IMR-90 (cell line): ENCODE data around the gene ABTB1. TPM values are rescaled to one million over a fixed set of nuclear protein-coding genes. Genes with fewer than 3 reads are reported as not detected.

Source experiments
- ATAC-seq: fragments of 200-7000 bp; cut with Tn5 transposase; 2 replicates; pipeline ENCODE4 v1.9.1; 2020; ENCODE audit warnings: low read depth, mild to moderate bottlenecking, moderate library complexity
- BruUV-seq: library from RNA; stranded (reverse); fragments of 400-500 nt; replicated peaks from 2 replicates; lab custom pipeline; 2021; lab: Mats Ljungman, UMichigan
- CTCF ChIA-PET: fragments of 300-600 bp; formaldehyde crosslinking; extraction: SDS; loops from one replicate; lab custom pipeline; 2021; ENCODE audit warnings: antibody characterized with exemption; lab: Yijun Ruan, JAX
- POLR2A ChIA-PET: fragments of 300-600 bp; sonication (Branson Sonifier 250); formaldehyde crosslinking; loops from one replicate; lab custom pipeline; 2022; ENCODE audit warnings: antibody characterized with exemption; ENCODE audit not compliant: unreplicated experiment; lab: Charles Lee
- DNase-seq: peaks from one replicate; pipeline ENCODE4 v3.0.0; 2013
- H2AFZ ChIP-seq: replicated peaks from 2 replicates; pipeline ENCODE3; 2013; ENCODE audit warnings: low read length, mild to moderate bottlenecking; ENCODE audit not compliant: poor library complexity
- H2AK5ac ChIP-seq: 2 replicates; pipeline ENCODE4 v1.6.1; 2013; ENCODE audit warnings: low read depth, low read length, inconsistent platforms
- H2AK9ac ChIP-seq: replicated peaks from 2 replicates; pipeline ENCODE3; 2013; ENCODE audit warnings: mild to moderate bottlenecking, low read depth, low read length, moderate library complexity; ENCODE audit not compliant: poor library complexity
- H2BK120ac ChIP-seq: 2 replicates; pipeline ENCODE4 v1.6.1; 2013; ENCODE audit warnings: low read depth, low read length, inconsistent platforms
- H2BK15ac ChIP-seq: 3 replicates; pipeline ENCODE4 v1.6.1; 2013; ENCODE audit warnings: low read depth, low read length, inconsistent platforms
- H2BK20ac ChIP-seq: 2 replicates; pipeline ENCODE4 v1.6.1; 2013; ENCODE audit warnings: low read depth, mild to moderate bottlenecking, inconsistent platforms, low read length, moderate library complexity
- H2BK5ac ChIP-seq: 2 replicates; pipeline ENCODE4 v1.6.1; 2013; ENCODE audit warnings: mild to moderate bottlenecking, low read depth, low read length, inconsistent platforms; ENCODE audit not compliant: poor library complexity, severe bottlenecking
- H3K14ac ChIP-seq: replicated peaks from 2 replicates; pipeline ENCODE4 v1.6.1; 2013; ENCODE audit warnings: low read depth, low read length, inconsistent platforms
- H3K18ac ChIP-seq: 2 replicates; pipeline ENCODE4 v1.6.1; 2013; ENCODE audit warnings: low read depth, low read length, control low read depth
- H3K23ac ChIP-seq: 2 replicates; pipeline ENCODE4 v1.6.1; 2013; ENCODE audit warnings: low read depth, low read length, inconsistent platforms
- H3K27ac ChIP-seq: 2 replicates; pipeline ENCODE4 v1.5.1; 2013; ENCODE audit warnings: mild to moderate bottlenecking, control low read depth, low read length; ENCODE audit not compliant: insufficient read depth
- H3K27me3 ChIP-seq: 2 replicates; pipeline ENCODE4 v1.6.1; 2013; ENCODE audit warnings: low read length; ENCODE audit not compliant: control insufficient read depth, insufficient read depth
- H3K36me3 ChIP-seq: 2 replicates; pipeline ENCODE4 v1.6.1; 2013; ENCODE audit warnings: low read length, mixed read lengths; ENCODE audit not compliant: control insufficient read depth, insufficient read depth
- H3K4ac ChIP-seq: 2 replicates; pipeline ENCODE4 v1.6.1; 2013; ENCODE audit warnings: low read depth, low read length, inconsistent platforms
- H3K4me1 ChIP-seq: 2 replicates; pipeline ENCODE4 v1.6.1; 2013; ENCODE audit warnings: low read length, mixed read lengths; ENCODE audit not compliant: control insufficient read depth, insufficient read depth
- H3K4me2 ChIP-seq: 2 replicates; pipeline ENCODE4 v1.6.1; 2013; ENCODE audit warnings: low read depth, mild to moderate bottlenecking, control low read depth, low read length, moderate library complexity
- H3K4me3 ChIP-seq: 2 replicates; pipeline ENCODE4 v1.5.1; 2013; ENCODE audit warnings: low read depth, mild to moderate bottlenecking, control low read depth, low read length, moderate library complexity; ENCODE audit not compliant: insufficient read depth
- H3K56ac ChIP-seq: 2 replicates; pipeline ENCODE4 v1.6.1; 2013; ENCODE audit warnings: low read length, inconsistent platforms; ENCODE audit not compliant: insufficient read depth; ENCODE audit errors: extremely low read depth
- H3K79me1 ChIP-seq, 2 experiments: 2 replicates each; pipeline ENCODE4 v1.6.1; 2013; ENCODE audit warnings: low read length in 2 of 2, inconsistent platforms in 1 of 2, low read depth in 1 of 2
- H3K9ac ChIP-seq: 2 replicates; pipeline ENCODE4 v1.6.1; 2013; ENCODE audit warnings: low read depth, low read length, control low read depth
- H3K9me1 ChIP-seq: 2 replicates; pipeline ENCODE4 v1.6.1; 2013; ENCODE audit warnings: low read length, inconsistent platforms; ENCODE audit not compliant: insufficient read depth
- H3K9me3 ChIP-seq: 2 replicates; pipeline ENCODE4 v1.6.1; 2013; ENCODE audit warnings: low read length; ENCODE audit not compliant: control insufficient read depth, insufficient read depth
- H4K20me1 ChIP-seq: 2 replicates; pipeline ENCODE4 v1.6.1; 2013; ENCODE audit warnings: low read length, inconsistent platforms; ENCODE audit not compliant: insufficient read depth
- H4K5ac ChIP-seq: 2 replicates; pipeline ENCODE4 v1.6.1; 2013; ENCODE audit warnings: mild to moderate bottlenecking, low read depth, low read length, control low read depth
- H4K8ac ChIP-seq, 2 experiments: 2 replicates each; pipeline ENCODE4 v1.6.1; 2013; ENCODE audit warnings: low read depth in 2 of 2, low read length in 2 of 2, control low read depth in 1 of 2, inconsistent platforms in 1 of 2
- H4K91ac ChIP-seq: 2 replicates; pipeline ENCODE4 v1.6.1; 2013; ENCODE audit warnings: low read depth, low read length, inconsistent platforms; ENCODE audit not compliant: insufficient read depth
- BHLHE40 ChIP-seq: fragments of 150-350 bp; IDR thresholded peaks from 2 replicates; pipeline ENCODE4 v1.6.1; 2016; ENCODE audit warnings: mild to moderate bottlenecking, low read depth, low read length
- CEBPB ChIP-seq: IDR thresholded peaks from 2 replicates; pipeline ENCODE4 v1.6.1; 2012; ENCODE audit warnings: low read depth, low read length, improper control_type of control experiment
- CHD1 ChIP-seq: IDR thresholded peaks from 2 replicates; pipeline ENCODE4 v1.6.1; 2012; ENCODE audit warnings: low read depth, low read length, improper control_type of control experiment
- FOS ChIP-seq: fragments of 150-350 bp; IDR thresholded peaks from 2 replicates; pipeline ENCODE4 v1.6.1; 2016; ENCODE audit warnings: low read depth, low read length
- MAFK ChIP-seq: IDR thresholded peaks from 2 replicates; pipeline ENCODE4 v1.6.1; 2012; ENCODE audit warnings: low read depth, low read length, improper control_type of control experiment
- MAZ ChIP-seq: IDR thresholded peaks from 2 replicates; pipeline ENCODE4 v1.6.1; 2012; ENCODE audit warnings: low read depth, mild to moderate bottlenecking, low read length, improper control_type of control experiment, moderate library complexity, borderline replicate concordance
- MXI1 ChIP-seq: IDR thresholded peaks from 2 replicates; pipeline ENCODE4 v1.6.1; 2012; ENCODE audit warnings: low read depth, mild to moderate bottlenecking, low read length, moderate library complexity, borderline replicate concordance
- NFE2L2 ChIP-seq: fragments of 150-350 bp; IDR thresholded peaks from 2 replicates; pipeline ENCODE4 v1.6.1; 2016; ENCODE audit warnings: low read depth, mild to moderate bottlenecking, low read length
- POLR2A ChIP-seq: IDR thresholded peaks from 2 replicates; pipeline ENCODE4 v1.6.1; 2012; ENCODE audit warnings: mild to moderate bottlenecking, low read depth, low read length
- RAD21 ChIP-seq: IDR thresholded peaks from 2 replicates; pipeline ENCODE4 v1.6.1; 2012; ENCODE audit warnings: low read length, improper control_type of control experiment
- RFX5 ChIP-seq: IDR thresholded peaks from 2 replicates; pipeline ENCODE4 v1.8.0; 2012; ENCODE audit warnings: low read depth, mild to moderate bottlenecking, low read length, moderate library complexity
- WGBS, 2 experiments: methylation state at CpG; one replicate each; pipeline versions ENCODE4 v1.1.5 to v1.1.7; 2013; ENCODE audit warnings: missing lambda C conversion rate in 2 of 2; ENCODE audit not compliant: insufficient read length in 1 of 2; ENCODE audit errors: extremely low coverage in 2 of 2; 5-methylcytosine and 5-hydroxymethylcytosine counted together
- dilution Hi-C: fragments of 300-500 bp; cut with HindIII; formaldehyde crosslinking; loops from one replicate; pipeline ENCODE4 v1.14.3; 2018; ENCODE audit warnings: low sequenced_read_pairs; ENCODE audit not compliant: unreplicated experiment
- in situ Hi-C: fragments of 300-500 bp; cut with MboI; formaldehyde crosslinking; loops from 3 replicates; pipeline ENCODE4 v1.14.3; 2019; ENCODE audit warnings: low sequenced_read_pairs, inconsistent platforms, mixed read lengths
- intact Hi-C: fragments of 100-400 bp; cut with micrococcal nuclease; formaldehyde crosslinking; loops from 2 replicates; pipeline ENCODE4 v1.10.0; 2022
- polyA plus RNA-seq, 3 experiments: library from polyadenylated mRNA; depleted of rRNA; stranded (reverse); fragments of >200 nt; gene quantifications; 2 replicates each; pipeline ENCODE4 v1.2.3, GENCODE V29; 2012; ENCODE audit warnings: low replicate concordance in 1 of 3
- total RNA-seq: library from RNA; depleted of rRNA; stranded (reverse); fragments of >200 nt; gene quantifications from 2 replicates; pipeline ENCODE4 v1.2.3, GENCODE V29; 2012
- TF ChIP-seq, protein P1 (sequence below): fragments of 150-350 bp; IDR thresholded peaks from 2 replicates; pipeline ENCODE4 v1.6.1; 2016; ENCODE audit warnings: low read depth, mild to moderate bottlenecking, low read length, moderate library complexity, borderline replicate concordance
- TF ChIP-seq, protein P2 (sequence below): fragments of 150-350 bp; IDR thresholded peaks from 2 replicates; pipeline ENCODE4 v1.6.1; 2017; ENCODE audit warnings: mild to moderate bottlenecking, antibody characterized with exemption, low read length, low read depth

ABTB1 gene
- total and polyA plus RNA-seq, 2 of the 4 experiments (the other 2 are of a cell fraction) = 3.2 to 23.0 TPM

GRCh38 chr3:127665165-127665564, 7.6 kb upstream of the ABTB1 start:
- no peak overlapping the region for H2BK15ac ChIP-seq
- no CpG with 5 or more reads among the region's 2 CpGs for WGBS, 2 experiments
- no peak overlapping the region for H2AFZ ChIP-seq
- BruUV-seq = no TSS peak
- no peak overlapping the region for H4K5ac ChIP-seq
- H3K56ac ChIP-seq = no peak overlapping the region
- no peak overlapping the region for H4K91ac ChIP-seq
- H3K23ac ChIP-seq = no peak overlapping the region
- H3K9me1 ChIP-seq = no peaks in the 10 kb centered on the region
- H2BK20ac ChIP-seq = no peak overlapping the region
- intact Hi-C loops (no loop called here), dilution Hi-C loops (no loop called here), in situ Hi-C loops (no loop called here)
- no peak overlapping the region for H2AK9ac ChIP-seq
- peaks cover 2% of the 10 kb centered on the region; the same call in 1 of the 2 replicates for H3K4me1 ChIP-seq
- no peak overlapping the region for H2AK5ac ChIP-seq
- H3K36me3 ChIP-seq = no peaks in the 10 kb centered on the region
- no peaks in the 10 kb centered on the region for H4K20me1 ChIP-seq
- TF ChIP-seq FOS = no peak
- TF ChIP-seq, protein P1, sequence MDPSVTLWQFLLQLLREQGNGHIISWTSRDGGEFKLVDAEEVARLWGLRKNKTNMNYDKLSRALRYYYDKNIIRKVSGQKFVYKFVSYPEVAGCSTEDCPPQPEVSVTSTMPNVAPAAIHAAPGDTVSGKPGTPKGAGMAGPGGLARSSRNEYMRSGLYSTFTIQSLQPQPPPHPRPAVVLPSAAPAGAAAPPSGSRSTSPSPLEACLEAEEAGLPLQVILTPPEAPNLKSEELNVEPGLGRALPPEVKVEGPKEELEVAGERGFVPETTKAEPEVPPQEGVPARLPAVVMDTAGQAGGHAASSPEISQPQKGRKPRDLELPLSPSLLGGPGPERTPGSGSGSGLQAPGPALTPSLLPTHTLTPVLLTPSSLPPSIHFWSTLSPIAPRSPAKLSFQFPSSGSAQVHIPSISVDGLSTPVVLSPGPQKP = no peak
- TF ChIP-seq BHLHE40 = no peak
- no peak for TF ChIP-seq CEBPB
- TF ChIP-seq NFE2L2 = no peak
- no peak for TF ChIP-seq RFX5
- TF ChIP-seq POLR2A = no peak
- TF ChIP-seq, protein P2, sequence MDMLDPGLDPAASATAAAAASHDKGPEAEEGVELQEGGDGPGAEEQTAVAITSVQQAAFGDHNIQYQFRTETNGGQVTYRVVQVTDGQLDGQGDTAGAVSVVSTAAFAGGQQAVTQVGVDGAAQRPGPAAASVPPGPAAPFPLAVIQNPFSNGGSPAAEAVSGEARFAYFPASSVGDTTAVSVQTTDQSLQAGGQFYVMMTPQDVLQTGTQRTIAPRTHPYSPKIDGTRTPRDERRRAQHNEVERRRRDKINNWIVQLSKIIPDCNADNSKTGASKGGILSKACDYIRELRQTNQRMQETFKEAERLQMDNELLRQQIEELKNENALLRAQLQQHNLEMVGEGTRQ = no peak
- TF ChIP-seq MXI1 = no peak
- TF ChIP-seq RAD21 = no peak
- no peak for TF ChIP-seq MAFK
- no peak for TF ChIP-seq CHD1
- TF ChIP-seq MAZ = no peak
- no peak overlapping the region for H2BK5ac ChIP-seq
- H3K4me2 ChIP-seq = no peak overlapping the region
- peaks cover 3% of the 10 kb centered on the region; the same call in 1 of the 2 replicates for H3K27me3 ChIP-seq
- no peak overlapping the region for H3K18ac ChIP-seq
- no peak overlapping the region for H3K9ac ChIP-seq
- no peak for ATAC-seq
- ChIA-PET CTCF (interaction anchor here (0.5 kb wide), 1 partner anchor 316 kb away, joined by 3 read pairs; no protein-coding TSS in a partner anchor), POLR2A (no interaction called here)
- no peak overlapping the region for H4K8ac ChIP-seq
- no peak overlapping the region for H3K27ac ChIP-seq
- H2BK120ac ChIP-seq = no peak overlapping the region
- H3K14ac ChIP-seq = no peak overlapping the region
- no peaks in the 10 kb centered on the region for H3K9me3 ChIP-seq
- no peak overlapping the region for H3K4ac ChIP-seq
- no peaks in the 10 kb centered on the region for H3K79me1 ChIP-seq
- no peak overlapping the region for H3K4me3 ChIP-seq
- no peak for DNase-seq
